T-helper 1 cell (primary cell): ENCODE measurements around the gene SEC63.
"Not testable (repeated sequence)": the region's sequence is repeated elsewhere in the genome, so short reads cannot be mapped to it uniquely, and the experiment has no call there.

Experiments
- DNase-seq, 5 donors: peaks; one replicate each; pipeline ENCODE4 v3.0.0-alpha.2; 2012 to 2020

The SEC63 gene

GRCh38 chr6:107972413-107973096 lies 14.5 kb upstream of the SEC63 start:
- no peak for DNase-seq

- DNase-seq: no peak
Observed at GRCh38 chr6:107971181-107971580, 13.2 kb upstream of the SEC63 start.

- no peak for DNase-seq
Observed at GRCh38 chr6:107970255-107970654, 12.2 kb upstream of the SEC63 start.

GRCh38 chr6:107968081-107968480 lies 10.1 kb upstream of the SEC63 start:
- no peak for DNase-seq

GRCh38 chr6:107965746-107966145 lies 7.7 kb upstream of the SEC63 start:
- no peak for DNase-seq

- DNase-seq: no peak
Observed at GRCh38 chr6:107962723-107963122, 4.7 kb upstream of the SEC63 start.

GRCh38 chr6:107959392-107959791 lies 1.4 kb upstream of the SEC63 start:
- no peak for DNase-seq

- DNase-seq: not testable (repeated sequence)
Observed at GRCh38 chr6:107958689-107959362, 818 bp upstream of the SEC63 start.

GRCh38 chr6:107957308-107957908 lies 600 bp downstream of the SEC63 start:
- DNase-seq: peak in 4 of 5 donors; percentile 41 to 74 (median 50)

GRCh38 chr6:107956586-107957307 lies 1.3 kb downstream of the SEC63 start:
- DNase-seq: peak in 1 of 5 donors; percentile 35

GRCh38 chr6:107956181-107956580 lies 1.8 kb downstream of the SEC63 start:
- DNase-seq: no peak

GRCh38 chr6:107953858-107954414 lies 4.1 kb downstream of the SEC63 start:
- DNase-seq: not testable (repeated sequence)

GRCh38 chr6:107943626-107944439 lies 14.2 kb downstream of the SEC63 start:
- DNase-seq: no peak

- DNase-seq: no peak
Observed at GRCh38 chr6:107942142-107942541, 15.9 kb downstream of the SEC63 start.

- no peak for DNase-seq
Observed at GRCh38 chr6:107941627-107942026, 16.4 kb downstream of the SEC63 start.

GRCh38 chr6:107941199-107941598 lies 16.8 kb downstream of the SEC63 start:
- no peak for DNase-seq

GRCh38 chr6:107936910-107937292 lies 21.1 kb downstream of the SEC63 start:
- DNase-seq: not testable (repeated sequence)

- no peak for DNase-seq
Observed at GRCh38 chr6:107936162-107936909, 21.7 kb downstream of the SEC63 start.

GRCh38 chr6:107934229-107934628 lies 23.8 kb downstream of the SEC63 start:
- not testable (repeated sequence) for DNase-seq

GRCh38 chr6:107932580-107932979 lies 25.4 kb downstream of the SEC63 start:
- DNase-seq: no peak

- no peak for DNase-seq
Observed at GRCh38 chr6:107931894-107932293, 26.1 kb downstream of the SEC63 start.
